ENCODE data around the gene STXBP6.

DNA sequence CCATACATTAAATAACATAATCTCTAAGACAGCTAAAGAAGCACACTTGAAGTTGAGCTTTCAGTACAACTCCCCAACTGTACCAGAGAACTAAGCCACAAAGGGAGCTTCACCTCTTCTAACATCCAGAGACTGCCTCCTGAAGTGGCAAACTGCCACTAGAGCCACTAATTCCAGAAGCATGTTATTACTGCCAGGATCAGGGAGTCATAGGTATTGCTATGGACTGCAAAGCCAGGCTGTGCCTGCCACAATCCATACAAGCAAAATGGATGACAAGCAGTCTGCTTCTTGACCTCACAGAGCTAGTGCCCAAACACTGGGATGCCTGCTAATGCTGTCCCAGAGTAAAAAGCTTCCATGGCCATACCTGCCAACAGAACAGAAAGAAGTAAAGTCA is 160.1 kb downstream of the STXBP6 start:
- TF ChIP-seq POLR2A (IDR thresholded peaks at IDR 0.05) (no peak), CTCF (IDR thresholded peaks at IDR 0.05) (no peak)
